GM12864 (cell line): ENCODE data around the gene MRPL45.

Source experiments
- DNase-seq: peaks from one replicate; pipeline ENCODE4 v3.0.0-alpha.2; 2011; ENCODE audit warnings: low read depth
- H3K4me3 ChIP-seq: 2 replicates; pipeline ENCODE4 v1.5.1; 2011; ENCODE audit warnings: mild to moderate bottlenecking, low read depth, low read length, control low read depth
- CTCF ChIP-seq: IDR thresholded peaks from 2 replicates; pipeline ENCODE4 v1.5.1; 2011; ENCODE audit warnings: low read depth, mild to moderate bottlenecking, moderate library complexity, low read length, control low read depth, inconsistent platforms; ENCODE audit errors: missing control alignments

The MRPL45 gene

GRCh38 chr17:38349097-38349730 is 52.2 kb downstream of the MRPL45 start:
- peak; percentile 92 for TF ChIP-seq CTCF
- H3K4me3 ChIP-seq: no peak overlapping the region
- peak; percentile 60 for DNase-seq

DNA sequence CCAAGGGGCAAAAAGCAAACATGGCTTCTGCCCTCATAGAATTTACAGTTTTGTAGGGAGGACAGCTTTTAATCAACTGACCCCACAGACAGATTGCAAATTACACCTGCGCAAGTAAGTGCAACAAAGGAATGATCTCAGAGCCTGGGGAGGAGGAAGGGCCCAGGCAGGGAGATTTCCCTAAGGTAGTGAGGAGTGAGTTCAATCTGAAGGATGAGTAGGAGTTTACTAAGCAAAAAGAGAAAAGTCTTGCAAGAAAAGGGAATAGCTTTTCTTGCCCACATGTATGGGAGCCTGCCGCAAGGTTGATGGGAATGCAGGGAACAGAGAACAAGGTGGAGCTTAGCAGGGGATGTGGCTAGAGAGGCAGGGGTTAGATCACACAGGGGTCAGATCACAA is 53.1 kb downstream of the MRPL45 start:
- no peak for TF ChIP-seq CTCF
- no peak overlapping the region for H3K4me3 ChIP-seq
- no peak for DNase-seq

- peak within 1 kb of the TSS; percentile 86 for H3K4me3 ChIP-seq
- no peak for TF ChIP-seq CTCF
- peak; percentile 65 for DNase-seq
Observed at GRCh38 chr17:38351412-38352222, 54.6 kb downstream of the MRPL45 start, which contains the start of gene SOCS7. SOCS7 (plus strand) TSS chr17:38351844; CDS start chr17:38352053, 209 bp downstream.

DNA sequence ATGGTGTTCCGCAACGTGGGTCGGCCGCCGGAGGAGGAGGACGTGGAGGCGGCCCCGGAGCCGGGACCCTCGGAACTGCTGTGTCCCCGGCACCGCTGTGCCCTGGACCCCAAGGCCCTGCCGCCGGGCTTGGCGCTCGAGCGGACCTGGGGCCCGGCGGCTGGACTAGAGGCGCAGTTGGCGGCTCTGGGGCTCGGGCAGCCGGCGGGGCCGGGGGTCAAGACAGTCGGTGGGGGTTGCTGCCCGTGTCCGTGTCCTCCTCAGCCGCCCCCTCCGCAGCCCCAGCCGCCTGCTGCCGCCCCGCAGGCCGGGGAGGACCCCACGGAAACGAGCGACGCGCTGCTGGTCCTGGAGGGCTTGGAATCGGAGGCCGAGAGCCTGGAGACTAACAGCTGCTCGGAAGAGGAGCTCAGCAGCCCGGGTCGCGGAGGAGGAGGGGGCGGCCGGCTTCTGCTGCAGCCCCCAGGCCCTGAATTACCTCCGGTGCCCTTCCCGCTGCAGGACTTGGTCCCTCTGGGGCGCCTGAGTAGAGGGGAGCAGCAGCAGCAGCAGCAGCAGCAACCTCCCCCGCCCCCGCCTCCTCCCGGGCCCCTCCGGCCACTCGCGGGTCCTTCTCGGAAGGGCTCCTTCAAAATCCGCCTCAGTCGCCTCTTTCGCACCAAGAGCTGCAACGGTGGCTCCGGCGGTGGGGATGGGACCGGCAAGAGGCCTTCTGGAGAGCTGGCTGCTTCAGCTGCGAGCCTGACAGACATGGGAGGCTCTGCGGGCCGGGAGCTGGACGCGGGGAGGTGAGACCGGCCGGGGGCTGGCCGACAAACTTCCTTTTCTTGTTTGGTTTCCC is 55.5 kb downstream of the MRPL45 start:
- DNase-seq: no peak
- H3K4me3 ChIP-seq: peak overlapping the region; percentile 86
- no peak for TF ChIP-seq CTCF

DNA sequence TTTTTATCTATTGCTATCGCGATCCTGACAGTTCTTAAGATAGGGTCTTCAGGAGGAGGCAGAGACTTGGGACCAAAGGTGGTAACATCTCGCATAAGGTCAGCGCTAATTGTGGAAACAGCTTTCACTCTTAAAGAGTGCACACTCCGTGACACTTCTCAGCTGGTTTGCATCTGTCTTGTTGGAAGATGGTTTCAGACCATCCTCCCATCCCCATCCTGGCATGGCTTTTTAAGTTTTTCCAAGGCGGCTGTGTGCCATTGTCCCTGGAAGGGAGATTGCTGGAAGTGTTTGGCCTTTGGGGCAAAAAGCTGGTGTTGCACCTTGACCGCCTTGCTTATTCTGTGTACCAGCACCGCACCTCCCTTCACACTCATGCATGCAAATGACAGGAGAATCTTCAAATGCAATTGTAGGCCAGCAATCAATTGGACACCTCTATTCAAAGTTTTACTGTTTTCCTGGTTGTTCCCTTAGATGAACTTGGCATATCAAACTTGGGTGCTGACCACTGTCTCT is 56.2 kb downstream of the MRPL45 start:
- TF ChIP-seq CTCF: no peak
- H3K4me3 ChIP-seq: peak overlapping the region; percentile 86
- no peak for DNase-seq

DNA sequence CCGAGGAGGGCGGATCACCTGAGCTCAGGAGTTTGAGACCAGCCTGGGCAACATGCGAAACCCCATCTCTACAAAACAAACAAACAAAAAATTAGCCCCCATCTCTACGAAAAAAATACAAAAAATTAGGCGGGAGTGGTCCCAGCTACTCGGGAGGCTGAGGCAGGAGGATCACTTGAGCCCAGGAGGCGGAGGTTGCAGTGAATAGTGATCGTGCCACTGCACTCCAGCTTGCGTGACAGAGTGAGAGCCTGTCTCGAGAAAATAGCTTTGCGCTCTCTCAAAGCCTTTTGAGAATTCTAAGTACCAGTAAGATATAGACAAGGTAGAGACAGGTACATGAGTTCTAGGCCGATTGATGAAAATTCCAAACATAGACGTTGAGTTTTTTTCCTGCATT is 56.7 kb downstream of the MRPL45 start:
- TF ChIP-seq CTCF: no peak
- H3K4me3 ChIP-seq: no peak overlapping the region; the same call in 1 of the 2 replicates
- no peak for DNase-seq
